ENCODE results near the gene CD96. TPM values are rescaled to one million over a fixed set of nuclear protein-coding genes. Genes with fewer than 3 reads are reported as not detected.

The CD96 gene
- total and polyA plus RNA-seq, 2 experiments from 2014 or later: 0.91 TPM; not detected in 1

DNA sequence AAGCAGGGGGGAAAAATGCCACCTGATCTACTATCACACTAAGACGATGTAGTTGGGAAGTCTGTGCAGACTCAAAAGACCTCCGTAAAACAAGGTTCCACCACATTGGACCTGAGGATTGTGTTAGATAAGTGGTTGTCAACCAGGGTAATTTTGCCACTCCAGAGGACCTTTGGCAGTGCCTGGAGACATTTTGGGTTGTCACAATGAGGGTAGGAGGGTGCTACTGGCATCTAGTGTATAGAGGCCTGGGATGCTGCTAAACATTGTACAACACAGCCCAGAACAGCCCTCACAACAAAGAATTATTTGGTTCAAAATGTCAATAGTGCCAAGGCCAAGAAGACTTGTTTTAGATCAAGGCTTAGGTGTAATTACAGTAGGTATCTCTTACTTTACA, 67.7 kb downstream of the CD96 start:
- DNase-seq (ENCODE audit: low spot score): no peak
- H3K9me3 Mint-ChIP-seq: no peaks in the 10 kb centered on the region
- Histone ChIP-seq H3K4me2 (no peak overlapping the region), H3K79me2 (replicated peaks; ENCODE audit: insufficient read depth) (no peaks in the 10 kb centered on the region), H3K4me1 (ENCODE audit: insufficient read depth) (no peaks in the 10 kb centered on the region; the same call in 1 of the 2 replicates), H3K27me3 (ENCODE audit: insufficient read depth) (no peaks in the 10 kb centered on the region), H3K36me3 (ENCODE audit: insufficient read depth) (no peaks in the 10 kb centered on the region), H2AFZ (no peak overlapping the region), H3K4me3 (no peak overlapping the region), H4K20me1 (replicated peaks; ENCODE audit: insufficient read depth) (no peaks in the 10 kb centered on the region), H3F3A (replicated peaks; ENCODE audit: low read depth) (no peaks in the 10 kb centered on the region), H3K27ac (ENCODE audit: low read depth) (no peak overlapping the region), H3K9me2 (ENCODE audit: insufficient read depth) (no peaks in the 10 kb centered on the region)
- H3K27ac Mint-ChIP-seq: no peak overlapping the region
- peaks cover 1% of the 10 kb centered on the region for H3K27me3 Mint-ChIP-seq (ENCODE audit: insufficient read depth, low read depth, poor library complexity)
- no peak for TF ChIP-seq NANOG (IDR thresholded peaks at IDR 0.05; ENCODE audit: borderline replicate concordance)
- no peaks in the 10 kb centered on the region; the same call in 2 of the 3 replicates for H3K36me3 Mint-ChIP-seq (ENCODE audit: low read depth)
- no peak for ATAC-seq
- peaks cover 2% of the 10 kb centered on the region; the same call in 2 of the 3 replicates for H3K4me1 Mint-ChIP-seq
- H3K4me3 Mint-ChIP-seq: no peak overlapping the region

DNA sequence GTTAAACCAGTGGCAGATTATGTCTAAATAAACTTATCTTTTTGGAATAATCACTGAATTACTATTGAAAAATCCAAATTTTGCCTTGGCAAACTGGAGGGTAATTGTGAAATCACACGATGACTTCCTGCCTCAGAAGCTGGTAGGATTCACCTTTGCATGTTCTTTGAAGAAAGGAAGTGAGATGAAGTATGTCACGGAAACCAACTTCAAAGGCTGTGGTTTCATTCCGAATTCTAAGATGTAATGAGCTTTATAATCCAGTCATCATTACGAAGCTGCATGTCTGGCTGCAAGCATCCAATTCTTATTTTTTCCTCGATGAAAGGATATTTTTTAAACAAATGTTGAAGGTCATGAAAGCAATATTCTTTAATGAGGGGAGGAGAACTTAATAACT, 68.2 kb downstream of the CD96 start:
- Mint-ChIP-seq H3K4me1 (peaks cover 2% of the 10 kb centered on the region; the same call in 2 of the 3 replicates), H3K4me3 (no peak overlapping the region), H3K36me3 (ENCODE audit: low read depth) (no peaks in the 10 kb centered on the region; the same call in 2 of the 3 replicates), H3K9me3 (no peaks in the 10 kb centered on the region), H3K27ac (no peak overlapping the region), H3K27me3 (ENCODE audit: insufficient read depth, low read depth, poor library complexity) (peaks cover 1% of the 10 kb centered on the region)
- Histone ChIP-seq H3K36me3 (ENCODE audit: insufficient read depth) (no peaks in the 10 kb centered on the region), H3K4me2 (no peak overlapping the region), H3K27me3 (ENCODE audit: insufficient read depth) (no peaks in the 10 kb centered on the region), H2AFZ (no peak overlapping the region), H4K20me1 (replicated peaks; ENCODE audit: insufficient read depth) (no peaks in the 10 kb centered on the region), H3F3A (replicated peaks; ENCODE audit: low read depth) (no peaks in the 10 kb centered on the region), H3K9me2 (ENCODE audit: insufficient read depth) (no peaks in the 10 kb centered on the region), H3K79me2 (replicated peaks; ENCODE audit: insufficient read depth) (no peaks in the 10 kb centered on the region), H3K4me3 (no peak overlapping the region), H3K27ac (ENCODE audit: low read depth) (no peak overlapping the region), H3K4me1 (ENCODE audit: insufficient read depth) (no peaks in the 10 kb centered on the region; the same call in 1 of the 2 replicates)
- ATAC-seq (no peak), DNase-seq (ENCODE audit: low spot score) (no peak)
- TF ChIP-seq, protein P1, sequence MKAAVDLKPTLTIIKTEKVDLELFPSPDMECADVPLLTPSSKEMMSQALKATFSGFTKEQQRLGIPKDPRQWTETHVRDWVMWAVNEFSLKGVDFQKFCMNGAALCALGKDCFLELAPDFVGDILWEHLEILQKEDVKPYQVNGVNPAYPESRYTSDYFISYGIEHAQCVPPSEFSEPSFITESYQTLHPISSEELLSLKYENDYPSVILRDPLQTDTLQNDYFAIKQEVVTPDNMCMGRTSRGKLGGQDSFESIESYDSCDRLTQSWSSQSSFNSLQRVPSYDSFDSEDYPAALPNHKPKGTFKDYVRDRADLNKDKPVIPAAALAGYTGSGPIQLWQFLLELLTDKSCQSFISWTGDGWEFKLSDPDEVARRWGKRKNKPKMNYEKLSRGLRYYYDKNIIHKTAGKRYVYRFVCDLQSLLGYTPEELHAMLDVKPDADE (IDR thresholded peaks at IDR 0.05): no peak
- TF ChIP-seq EZH2 (IDR thresholded peaks at IDR 0.05; ENCODE audit: low read depth, unreplicated experiment) (no peak), CREB1 (CRISPR knock-in tag; IDR thresholded peaks at IDR 0.05; ENCODE audit: low read depth) (no peak), NANOG (IDR thresholded peaks at IDR 0.05; ENCODE audit: borderline replicate concordance) (no peak), POLR2AphosphoS5 (IDR thresholded peaks at IDR 0.05; ENCODE audit: low read depth) (no peak), ZNF114 (CRISPR knock-in tag; IDR thresholded peaks at IDR 0.05) (no peak), EZH2phosphoT487 (IDR thresholded peaks at IDR 0.05; ENCODE audit: unreplicated experiment) (no peak)
- TF ChIP-seq, protein P2, sequence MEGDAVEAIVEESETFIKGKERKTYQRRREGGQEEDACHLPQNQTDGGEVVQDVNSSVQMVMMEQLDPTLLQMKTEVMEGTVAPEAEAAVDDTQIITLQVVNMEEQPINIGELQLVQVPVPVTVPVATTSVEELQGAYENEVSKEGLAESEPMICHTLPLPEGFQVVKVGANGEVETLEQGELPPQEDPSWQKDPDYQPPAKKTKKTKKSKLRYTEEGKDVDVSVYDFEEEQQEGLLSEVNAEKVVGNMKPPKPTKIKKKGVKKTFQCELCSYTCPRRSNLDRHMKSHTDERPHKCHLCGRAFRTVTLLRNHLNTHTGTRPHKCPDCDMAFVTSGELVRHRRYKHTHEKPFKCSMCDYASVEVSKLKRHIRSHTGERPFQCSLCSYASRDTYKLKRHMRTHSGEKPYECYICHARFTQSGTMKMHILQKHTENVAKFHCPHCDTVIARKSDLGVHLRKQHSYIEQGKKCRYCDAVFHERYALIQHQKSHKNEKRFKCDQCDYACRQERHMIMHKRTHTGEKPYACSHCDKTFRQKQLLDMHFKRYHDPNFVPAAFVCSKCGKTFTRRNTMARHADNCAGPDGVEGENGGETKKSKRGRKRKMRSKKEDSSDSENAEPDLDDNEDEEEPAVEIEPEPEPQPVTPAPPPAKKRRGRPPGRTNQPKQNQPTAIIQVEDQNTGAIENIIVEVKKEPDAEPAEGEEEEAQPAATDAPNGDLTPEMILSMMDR (conservative IDR thresholded peaks at IDR 0.05; ENCODE audit: low read depth in 2 of 2): no peak
- TF ChIP-seq, protein P3, sequence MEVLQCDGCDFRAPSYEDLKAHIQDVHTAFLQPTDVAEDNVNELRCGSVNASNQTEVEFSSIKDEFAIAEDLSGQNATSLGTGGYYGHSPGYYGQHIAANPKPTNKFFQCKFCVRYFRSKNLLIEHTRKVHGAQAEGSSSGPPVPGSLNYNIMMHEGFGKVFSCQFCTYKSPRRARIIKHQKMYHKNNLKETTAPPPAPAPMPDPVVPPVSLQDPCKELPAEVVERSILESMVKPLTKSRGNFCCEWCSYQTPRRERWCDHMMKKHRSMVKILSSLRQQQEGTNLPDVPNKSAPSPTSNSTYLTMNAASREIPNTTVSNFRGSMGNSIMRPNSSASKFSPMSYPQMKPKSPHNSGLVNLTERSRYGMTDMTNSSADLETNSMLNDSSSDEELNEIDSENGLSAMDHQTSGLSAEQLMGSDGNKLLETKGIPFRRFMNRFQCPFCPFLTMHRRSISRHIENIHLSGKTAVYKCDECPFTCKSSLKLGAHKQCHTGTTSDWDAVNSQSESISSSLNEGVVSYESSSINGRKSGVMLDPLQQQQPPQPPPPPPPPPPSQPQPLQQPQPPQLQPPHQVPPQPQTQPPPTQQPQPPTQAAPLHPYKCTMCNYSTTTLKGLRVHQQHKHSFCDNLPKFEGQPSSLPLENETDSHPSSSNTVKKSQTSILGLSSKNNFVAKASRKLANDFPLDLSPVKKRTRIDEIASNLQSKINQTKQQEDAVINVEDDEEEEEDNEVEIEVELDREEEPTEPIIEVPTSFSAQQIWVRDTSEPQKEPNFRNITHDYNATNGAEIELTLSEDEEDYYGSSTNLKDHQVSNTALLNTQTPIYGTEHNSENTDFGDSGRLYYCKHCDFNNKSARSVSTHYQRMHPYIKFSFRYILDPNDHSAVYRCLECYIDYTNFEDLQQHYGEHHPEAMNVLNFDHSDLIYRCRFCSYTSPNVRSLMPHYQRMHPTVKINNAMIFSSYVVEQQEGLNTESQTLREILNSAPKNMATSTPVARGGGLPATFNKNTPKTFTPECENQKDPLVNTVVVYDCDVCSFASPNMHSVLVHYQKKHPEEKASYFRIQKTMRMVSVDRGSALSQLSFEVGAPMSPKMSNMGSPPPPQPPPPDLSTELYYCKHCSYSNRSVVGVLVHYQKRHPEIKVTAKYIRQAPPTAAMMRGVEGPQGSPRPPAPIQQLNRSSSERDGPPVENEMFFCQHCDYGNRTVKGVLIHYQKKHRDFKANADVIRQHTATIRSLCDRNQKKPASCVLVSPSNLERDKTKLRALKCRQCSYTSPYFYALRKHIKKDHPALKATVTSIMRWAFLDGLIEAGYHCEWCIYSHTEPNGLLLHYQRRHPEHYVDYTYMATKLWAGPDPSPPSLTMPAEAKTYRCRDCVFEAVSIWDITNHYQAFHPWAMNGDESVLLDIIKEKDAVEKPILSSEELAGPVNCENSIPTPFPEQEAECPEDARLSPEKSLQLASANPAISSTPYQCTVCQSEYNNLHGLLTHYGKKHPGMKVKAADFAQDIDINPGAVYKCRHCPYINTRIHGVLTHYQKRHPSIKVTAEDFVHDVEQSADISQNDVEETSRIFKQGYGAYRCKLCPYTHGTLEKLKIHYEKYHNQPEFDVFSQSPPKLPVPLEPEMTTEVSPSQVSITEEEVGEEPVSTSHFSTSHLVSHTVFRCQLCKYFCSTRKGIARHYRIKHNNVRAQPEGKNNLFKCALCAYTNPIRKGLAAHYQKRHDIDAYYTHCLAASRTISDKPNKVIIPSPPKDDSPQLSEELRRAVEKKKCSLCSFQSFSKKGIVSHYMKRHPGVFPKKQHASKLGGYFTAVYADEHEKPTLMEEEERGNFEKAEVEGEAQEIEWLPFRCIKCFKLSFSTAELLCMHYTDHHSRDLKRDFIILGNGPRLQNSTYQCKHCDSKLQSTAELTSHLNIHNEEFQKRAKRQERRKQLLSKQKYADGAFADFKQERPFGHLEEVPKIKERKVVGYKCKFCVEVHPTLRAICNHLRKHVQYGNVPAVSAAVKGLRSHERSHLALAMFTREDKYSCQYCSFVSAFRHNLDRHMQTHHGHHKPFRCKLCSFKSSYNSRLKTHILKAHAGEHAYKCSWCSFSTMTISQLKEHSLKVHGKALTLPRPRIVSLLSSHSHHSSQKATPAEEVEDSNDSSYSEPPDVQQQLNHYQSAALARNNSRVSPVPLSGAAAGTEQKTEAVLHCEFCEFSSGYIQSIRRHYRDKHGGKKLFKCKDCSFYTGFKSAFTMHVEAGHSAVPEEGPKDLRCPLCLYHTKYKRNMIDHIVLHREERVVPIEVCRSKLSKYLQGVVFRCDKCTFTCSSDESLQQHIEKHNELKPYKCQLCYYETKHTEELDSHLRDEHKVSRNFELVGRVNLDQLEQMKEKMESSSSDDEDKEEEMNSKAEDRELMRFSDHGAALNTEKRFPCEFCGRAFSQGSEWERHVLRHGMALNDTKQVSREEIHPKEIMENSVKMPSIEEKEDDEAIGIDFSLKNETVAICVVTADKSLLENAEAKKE (CRISPR knock-in tag; IDR thresholded peaks at IDR 0.05): no peak

Measured in GM23338 (cell line).